CD4-positive, alpha-beta T cell treated with Interleukin-10 for 1 hour (primary cell): ENCODE results near the gene MXRA8.
"Not testable (repeated sequence)": the region's sequence is repeated elsewhere in the genome, so short reads cannot be mapped to it uniquely, and the experiment has no call there.

Source experiments
- DNase-seq: peaks from one replicate; pipeline ENCODE4 v3.0.0-alpha.2; 2020

The MXRA8 gene

GRCh38 chr1:1358433-1359271 lies at the start of gene MXRA8:
TSS of gene MXRA8 (minus strand) at chr1:1358555. CDS start at chr1:1358504, 51 bp downstream.
- no peak for DNase-seq

- DNase-seq, result peak; percentile 25
These were observed 49.4 kb upstream of the MXRA8 start for GRCh38 chr1:1407636-1408318.

GRCh38 chr1:1406821-1407635 lies 48.7 kb upstream of the MXRA8 start, which contains the start of gene MRPL20:
TSS of gene MRPL20 (minus strand) at chr1:1407293. CDS start at chr1:1407217, 76 bp downstream.
- peak; percentile 95 for DNase-seq

GRCh38 chr1:1406101-1406820 lies 47.9 kb upstream of the MXRA8 start:
- DNase-seq, result no peak

GRCh38 chr1:1403653-1404052 lies 45.3 kb upstream of the MXRA8 start:
- DNase-seq, result no peak

- not testable (repeated sequence) for DNase-seq
These were observed 44.6 kb upstream of the MXRA8 start for GRCh38 chr1:1402901-1403392.

- DNase-seq, result peak; percentile 41
These were observed 43.9 kb upstream of the MXRA8 start for GRCh38 chr1:1402072-1402900.

GRCh38 chr1:1401457-1402010 lies 43.2 kb upstream of the MXRA8 start:
- DNase-seq, result no peak

GRCh38 chr1:1400576-1401456 lies 42.5 kb upstream of the MXRA8 start:
- DNase-seq, result no peak

GRCh38 chr1:1399872-1400575 lies 41.7 kb upstream of the MXRA8 start:
- DNase-seq, result peak; percentile 4

GRCh38 chr1:1399187-1399871 lies 41.0 kb upstream of the MXRA8 start, which contains the start of gene CCNL2:
TSS of gene CCNL2 (minus strand) at chr1:1399335. CDS start at chr1:1399306, 29 bp downstream.
- peak; percentile 99 for DNase-seq

GRCh38 chr1:1398677-1399186 lies 40.4 kb upstream of the MXRA8 start:
- no peak for DNase-seq

- DNase-seq, result no peak
These were observed 39.6 kb upstream of the MXRA8 start for GRCh38 chr1:1397839-1398523.

GRCh38 chr1:1395166-1395565 lies 36.8 kb upstream of the MXRA8 start:
- DNase-seq, result no peak

- DNase-seq, result no peak
These were observed 35.8 kb upstream of the MXRA8 start for GRCh38 chr1:1394116-1394515.

- no peak for DNase-seq
These were observed 35.1 kb upstream of the MXRA8 start for GRCh38 chr1:1393428-1393827.

- DNase-seq, result no peak
These were observed 34.7 kb upstream of the MXRA8 start for GRCh38 chr1:1393014-1393413.

GRCh38 chr1:1391225-1391624 lies 32.9 kb upstream of the MXRA8 start:
- DNase-seq, result no peak
